Body of pancreas (tissue), 4 donors: Measurements from ENCODE around the gene SAA1. TPM values are rescaled to one million over a fixed set of nuclear protein-coding genes. Genes with fewer than 3 reads are reported as not detected.
"Not testable (repeated sequence)": the region's sequence is repeated elsewhere in the genome, so short reads cannot be mapped to it uniquely, and the experiment has no call there.

Source experiments
- ATAC-seq: fragments of 150-250 bp; one replicate; pipeline ENCODE4 v1.9.1; 2016
- DNase-seq, 4 donors: peaks; one replicate each; pipeline ENCODE4 v3.0.0-alpha.2; 2019
- H3K27ac ChIP-seq, 4 donors: fragments of 200-600 bp; sonication (generic); 1 replicate in 3 of 4; 2 replicates in 1 of 4; pipeline versions ENCODE4 v1.5.1 to v1.6.1; 2016 to 2019; ENCODE audit warnings: mild to moderate bottlenecking in 1 of 4, mixed read lengths in 1 of 4, moderate library complexity in 1 of 4
- H3K27me3 ChIP-seq, 2 donors: fragments of 200-600 bp; sonication (generic); one replicate each; pipeline ENCODE4 v1.6.0; 2016; ENCODE audit warnings: mild to moderate bottlenecking in 1 of 2
- H3K36me3 ChIP-seq, 2 donors: fragments of 200-600 bp; sonication (generic); replicated peaks in 1 of 2; 2 replicates each; pipeline ENCODE4 v1.5.1; 2016; ENCODE audit warnings: low read depth in 2 of 2; ENCODE audit not compliant: insufficient read depth in 1 of 2
- H3K4me1 ChIP-seq: fragments of 200-600 bp; sonication (generic); one replicate; pipeline ENCODE4 v1.6.0; 2016
- H3K4me3 ChIP-seq, 2 donors: fragments of 200-600 bp; sonication (generic); 1 replicate in 1 of 2; 2 replicates in 1 of 2; pipeline ENCODE4 v1.5.1; 2016 to 2019
- H3K9me3 ChIP-seq, 3 donors: fragments of 200-600 bp; sonication (generic); 1 replicate in 2 of 3; 2 replicates in 1 of 3; pipeline ENCODE4 v1.5.1; 2016
- POLR2A ChIP-seq, 3 donors: fragments of 450-650 bp; IDR thresholded peaks; one replicate each; pipeline ENCODE4 v1.6.1; 2016; ENCODE audit warnings: antibody characterized with exemption in 3 of 3, mild to moderate bottlenecking in 2 of 3
- WGBS, 2 donors: methylation state at CpG; one replicate each; pipeline ENCODE4 v1.1.5; 2017; 5-methylcytosine and 5-hydroxymethylcytosine counted together
- intact Hi-C: fragments of 100-400 bp; cut with DNase I; formaldehyde crosslinking; loops from one replicate; pipeline ENCODE4 v1.15.1; 2023
- total RNA-seq, 2 donors: library from RNA; depleted of rRNA; stranded (reverse); fragments of >200 nt; gene quantifications; one replicate each; pipeline ENCODE4 v1.1.0, GENCODE V29; 2016
- TF ChIP-seq, protein P1 (sequence below), 7 experiments: fragments of 450-650 bp in 4 of 7; fragments of 200-600 bp in 3 of 7; sonication (generic) in 3 of 7; IDR thresholded peaks; one replicate each; pipeline ENCODE4 v1.5.1; 2016 to 2019; ENCODE audit warnings: antibody characterized with exemption in 7 of 7

SAA1 gene
- total RNA-seq, 2 donors from 2014 or later, result 24.1 to 450 TPM

DNA sequence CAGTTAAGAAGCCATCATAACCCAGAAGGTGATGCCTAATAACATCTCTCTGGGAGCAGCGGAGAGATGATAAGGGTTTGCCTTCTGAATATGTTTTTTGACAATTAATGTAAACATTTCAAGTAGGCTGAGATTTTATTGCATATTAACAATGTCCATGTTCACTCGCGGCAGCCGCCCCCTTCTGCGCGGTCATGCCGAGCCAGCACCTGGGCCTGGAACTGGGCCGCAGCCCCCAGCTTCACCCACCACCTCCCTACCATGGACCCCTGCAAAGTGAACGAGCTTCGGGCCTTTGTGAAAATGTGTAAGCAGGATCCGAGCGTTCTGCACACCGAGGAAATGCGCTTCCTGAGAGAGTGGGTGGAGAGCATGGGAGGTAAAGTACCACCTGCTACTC lies 4.3 kb upstream of the SAA1 start:
- no peak for ATAC-seq
- DNase-seq, result no peak

DNA sequence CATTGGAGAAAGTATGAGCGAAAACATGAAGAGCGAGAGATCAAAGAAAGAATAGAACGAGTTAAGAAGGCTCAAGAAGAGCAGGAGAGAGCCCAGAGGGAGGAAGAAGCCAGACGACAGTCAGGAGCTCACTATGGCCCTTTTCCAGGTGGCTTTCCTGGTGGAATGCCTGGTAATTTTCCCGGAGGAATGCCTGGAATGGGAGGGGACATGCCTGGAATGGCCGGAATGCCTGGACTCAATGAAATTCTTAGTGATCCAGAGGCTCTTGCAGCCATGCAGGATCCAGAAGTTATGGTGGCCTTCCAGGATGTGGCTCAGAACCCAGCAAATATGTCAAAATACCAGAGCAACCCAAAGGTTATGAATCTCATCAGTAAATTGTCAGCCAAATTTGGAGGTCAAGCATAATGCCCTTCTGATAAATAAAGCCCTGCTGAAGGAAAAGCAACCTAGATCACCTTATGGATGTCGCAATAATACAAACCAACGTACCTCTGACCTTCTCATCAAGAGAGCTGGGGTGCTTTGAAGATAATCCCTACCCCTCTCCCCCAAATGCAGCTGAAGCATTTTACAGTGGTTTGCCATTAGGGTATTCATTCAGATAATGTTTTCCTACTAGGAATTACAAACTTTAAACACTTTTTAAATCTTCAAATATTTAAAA lies 3.2 kb upstream of the SAA1 start:
- H3K36me3 ChIP-seq, H3K27me3 ChIP-seq, ATAC-seq, intact Hi-C loops, DNase-seq, H3K4me3 ChIP-seq, H3K27ac ChIP-seq, H3K9me3 ChIP-seq: not testable (repeated sequence)
- H3K4me1 ChIP-seq, result peaks cover 11% of the 10 kb centered on the region
- 57 to 64% methylated on average over 8 of the region's 8 CpGs for WGBS, 2 donors

More for the DNA sequence above, 4.3 kb upstream of the SAA1 start:
- Histone ChIP-seq H3K4me1 (peaks cover 11% of the 10 kb centered on the region), H3K27ac (no peak overlapping the region), H3K4me3 (no peak overlapping the region), H3K27me3 (no peaks in the 10 kb centered on the region), H3K9me3 (no peaks in the 10 kb centered on the region), H3K36me3 (no peaks in the 10 kb centered on the region)
- intact Hi-C loops, result no loop called here
- no peak for TF ChIP-seq POLR2A (IDR thresholded peaks at IDR 0.05)
- TF ChIP-seq, protein P1, sequence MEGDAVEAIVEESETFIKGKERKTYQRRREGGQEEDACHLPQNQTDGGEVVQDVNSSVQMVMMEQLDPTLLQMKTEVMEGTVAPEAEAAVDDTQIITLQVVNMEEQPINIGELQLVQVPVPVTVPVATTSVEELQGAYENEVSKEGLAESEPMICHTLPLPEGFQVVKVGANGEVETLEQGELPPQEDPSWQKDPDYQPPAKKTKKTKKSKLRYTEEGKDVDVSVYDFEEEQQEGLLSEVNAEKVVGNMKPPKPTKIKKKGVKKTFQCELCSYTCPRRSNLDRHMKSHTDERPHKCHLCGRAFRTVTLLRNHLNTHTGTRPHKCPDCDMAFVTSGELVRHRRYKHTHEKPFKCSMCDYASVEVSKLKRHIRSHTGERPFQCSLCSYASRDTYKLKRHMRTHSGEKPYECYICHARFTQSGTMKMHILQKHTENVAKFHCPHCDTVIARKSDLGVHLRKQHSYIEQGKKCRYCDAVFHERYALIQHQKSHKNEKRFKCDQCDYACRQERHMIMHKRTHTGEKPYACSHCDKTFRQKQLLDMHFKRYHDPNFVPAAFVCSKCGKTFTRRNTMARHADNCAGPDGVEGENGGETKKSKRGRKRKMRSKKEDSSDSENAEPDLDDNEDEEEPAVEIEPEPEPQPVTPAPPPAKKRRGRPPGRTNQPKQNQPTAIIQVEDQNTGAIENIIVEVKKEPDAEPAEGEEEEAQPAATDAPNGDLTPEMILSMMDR (IDR thresholded peaks at IDR 0.05), result no peak
- 92% methylated on average over 14 of the region's 14 CpGs for whole genome bisulfite sequencing, 2 donors

DNA sequence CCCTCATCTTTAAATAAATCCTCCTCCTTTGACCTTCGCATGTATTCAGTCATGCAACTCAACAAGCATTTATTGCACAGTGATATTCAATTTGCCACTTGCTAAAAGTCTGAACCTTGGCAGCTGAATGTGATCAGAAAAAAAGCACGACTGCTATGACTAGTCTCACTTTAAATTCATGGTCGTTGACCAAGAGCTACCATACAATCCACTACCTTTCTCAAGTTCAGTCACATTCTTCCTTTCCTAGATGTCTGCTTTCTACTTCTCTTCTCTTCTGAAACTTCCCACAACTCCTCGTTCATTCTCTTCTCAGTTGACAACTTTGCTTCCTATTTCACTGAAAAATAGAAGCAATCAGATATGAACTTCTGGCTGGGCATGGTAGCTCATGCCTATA lies 2.0 kb upstream of the SAA1 start:
- intact Hi-C loops, result no loop called here
- Histone ChIP-seq H3K9me3 (no peaks in the 10 kb centered on the region), H3K27me3 (no peaks in the 10 kb centered on the region), H3K36me3 (no peaks in the 10 kb centered on the region), H3K4me1 (peaks cover 8% of the 10 kb centered on the region), H3K4me3 (no peak overlapping the region), H3K27ac (no peak overlapping the region)
- ATAC-seq (no peak), DNase-seq (no peak)
- 52 to 61% methylated on average over 4 of the region's 4 CpGs for WGBS, 2 donors
- no peak for TF ChIP-seq POLR2A (IDR thresholded peaks at IDR 0.05)
- TF ChIP-seq, protein P1 (IDR thresholded peaks at IDR 0.05), result no peak

DNA sequence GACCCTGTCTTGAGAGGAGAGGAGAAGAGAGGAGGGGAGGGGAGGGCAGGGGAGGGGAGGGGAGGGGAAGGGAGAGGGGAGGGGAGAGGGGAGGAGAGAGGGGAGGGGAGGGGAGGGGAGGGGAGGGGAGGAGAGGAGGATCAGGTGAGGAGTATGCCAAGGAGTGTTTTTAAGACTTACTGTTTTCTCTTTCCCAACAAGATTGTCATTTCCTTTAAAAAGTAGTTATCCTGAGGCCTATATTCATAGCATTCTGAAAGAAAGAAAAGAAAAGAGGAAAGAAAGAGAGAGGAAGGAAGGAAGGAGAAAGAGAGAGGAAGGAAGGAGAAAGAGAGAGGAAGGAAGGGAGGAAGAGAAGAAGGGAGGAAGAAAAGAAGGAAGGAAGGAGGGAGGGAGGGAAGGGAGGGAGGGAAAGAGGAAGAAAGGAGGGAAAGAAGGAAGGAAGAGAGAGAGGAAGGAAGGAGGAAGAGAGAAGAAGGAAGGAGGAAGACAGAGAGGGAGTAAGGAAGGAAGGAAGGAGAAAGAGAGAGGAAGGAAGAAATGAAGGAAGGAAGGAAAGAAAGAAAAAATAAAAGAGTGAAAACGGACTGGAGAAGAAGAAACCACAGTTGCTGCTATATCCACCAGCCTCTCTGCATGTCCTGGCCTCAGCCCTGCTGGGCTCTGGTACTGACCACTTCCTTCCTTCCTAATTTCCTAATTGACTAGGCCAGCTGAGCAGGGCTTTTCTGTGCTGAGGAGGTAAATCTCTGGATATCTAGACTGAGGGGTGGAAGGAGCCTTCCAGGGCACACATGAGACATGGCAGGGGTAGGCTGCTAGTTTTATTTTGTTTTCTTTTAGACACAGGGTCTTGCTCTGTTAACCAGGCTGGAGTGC lies 1.1 kb upstream of the SAA1 start:
- peaks cover under 1% of the 10 kb centered on the region for H3K4me1 ChIP-seq
- H3K27me3 ChIP-seq, result no peaks in the 10 kb centered on the region
- WGBS, 2 donors, result 53 to 60% methylated on average over 1 of the region's 1 CpG
- no peaks in the 10 kb centered on the region for H3K36me3 ChIP-seq
- intact Hi-C loops, result no loop called here
- ATAC-seq (no peak), DNase-seq (no peak)
- no peak overlapping the region for H3K27ac ChIP-seq
- H3K9me3 ChIP-seq, result no peaks in the 10 kb centered on the region
- H3K4me3 ChIP-seq, result no peak overlapping the region
- TF ChIP-seq, protein P1 (IDR thresholded peaks at IDR 0.05), result no peak
- TF ChIP-seq POLR2A (IDR thresholded peaks at IDR 0.05), result no peak

DNA sequence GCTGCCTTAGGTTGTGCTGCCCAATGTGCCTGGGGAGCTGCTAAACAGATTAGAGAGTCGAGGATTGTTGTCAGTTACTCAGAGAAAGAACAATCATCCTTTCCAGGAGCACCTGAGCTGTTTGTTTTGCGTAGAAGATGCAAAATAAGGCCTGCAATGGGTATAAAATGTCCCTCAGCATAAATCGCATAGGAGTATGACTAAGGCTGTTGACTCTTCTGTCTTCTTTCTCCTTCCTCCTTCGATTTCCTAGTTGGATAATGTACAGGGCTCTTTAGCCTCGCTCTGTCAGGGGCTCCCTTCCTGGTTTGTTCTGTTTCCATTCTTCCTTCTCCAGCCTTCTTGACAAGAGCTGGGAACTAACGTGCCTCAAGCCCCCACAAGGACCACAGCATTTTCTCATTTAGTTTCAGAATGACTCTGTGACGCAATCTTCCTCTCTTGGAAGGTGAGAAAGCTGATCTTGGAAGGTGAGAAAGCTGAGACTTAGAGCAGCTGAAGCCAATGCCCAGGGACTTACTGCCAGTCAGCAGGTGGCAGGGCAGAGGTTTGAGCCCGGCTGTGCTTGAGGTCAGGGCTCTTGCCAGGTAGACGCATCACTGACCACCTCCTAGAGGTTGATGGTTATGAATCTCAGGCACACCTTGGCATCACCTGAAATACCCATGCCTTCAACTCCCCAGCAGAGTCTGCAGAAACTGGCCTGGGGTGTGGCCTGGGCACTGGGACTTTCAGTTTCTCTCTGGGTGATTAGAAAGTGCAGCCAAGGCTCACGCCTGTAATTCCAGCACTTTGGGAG lies 1.5 kb downstream of the SAA1 start:
- H3K36me3 ChIP-seq, H3K27me3 ChIP-seq, H3K4me3 ChIP-seq, intact Hi-C loops, ATAC-seq, H3K27ac ChIP-seq, H3K4me1 ChIP-seq, H3K9me3 ChIP-seq, DNase-seq: not testable (repeated sequence)
- 54 to 67% methylated on average over 6 to 9 of the region's 10 CpGs for WGBS, 2 donors

DNA sequence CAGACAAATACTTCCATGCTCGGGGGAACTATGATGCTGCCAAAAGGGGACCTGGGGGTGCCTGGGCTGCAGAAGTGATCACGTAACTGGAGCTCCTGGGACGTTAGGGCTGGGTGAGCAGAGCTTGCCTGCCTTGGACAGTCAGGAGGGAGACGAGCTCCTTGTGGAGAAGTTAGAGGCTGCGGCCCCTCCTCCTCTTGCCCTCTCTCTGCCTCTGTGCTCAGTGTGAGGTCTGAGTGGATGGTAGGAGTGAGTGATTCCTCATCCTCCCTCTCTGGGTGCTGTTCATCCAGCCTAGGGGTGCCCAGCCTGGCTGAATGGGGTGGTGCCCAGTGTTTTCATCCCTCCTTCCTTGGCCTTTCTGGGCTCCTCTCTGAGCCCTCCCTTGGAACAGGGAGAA lies 3.2 kb downstream of the SAA1 start:
- H3K4me3 ChIP-seq, H3K36me3 ChIP-seq, ATAC-seq, DNase-seq, H3K27me3 ChIP-seq, H3K4me1 ChIP-seq, H3K9me3 ChIP-seq, H3K27ac ChIP-seq, intact Hi-C loops: not testable (repeated sequence)
- 89% methylated on average over 1 of the region's 5 CpGs; no CpG with 5 or more reads in 1 of the 2 donors for WGBS, 2 donors
